NCI-H2081 treated with DMSO at 0.1 percent for 48 hours (cell line): Measurements from ENCODE around the gene NRXN3.

Source experiments
- DNase-seq: peaks from one replicate; lab custom pipeline; 2025; lab: John Stamatoyannopoulos, UW

Gene NRXN3

GRCh38 chr14:79829405-79830166, 1659.4 kb downstream of the NRXN3 start:
- no peak for DNase-seq

- no peak for DNase-seq
Observed at GRCh38 chr14:79831195-79831892, 1661.2 kb downstream of the NRXN3 start.

- no peak for DNase-seq
Observed at GRCh38 chr14:79833781-79834180, 1663.6 kb downstream of the NRXN3 start.

- no peak for DNase-seq
Observed at GRCh38 chr14:79834868-79835267, 1664.7 kb downstream of the NRXN3 start.

- DNase-seq: no peak
Observed at GRCh38 chr14:79836577-79836976, 1666.4 kb downstream of the NRXN3 start.

GRCh38 chr14:79837699-79838098, 1667.5 kb downstream of the NRXN3 start:
- no peak for DNase-seq

GRCh38 chr14:79840103-79840502, 1669.9 kb downstream of the NRXN3 start:
- no peak for DNase-seq

- DNase-seq: no peak
Observed at GRCh38 chr14:79840831-79841230, 1670.7 kb downstream of the NRXN3 start.

- no peak for DNase-seq
Observed at GRCh38 chr14:79841433-79841832, 1671.3 kb downstream of the NRXN3 start.

GRCh38 chr14:79842270-79842669, 1672.1 kb downstream of the NRXN3 start:
- DNase-seq: no peak

GRCh38 chr14:79852950-79853744, 1683.0 kb downstream of the NRXN3 start:
- no peak for DNase-seq

- DNase-seq: no peak
Observed at GRCh38 chr14:79855789-79856188, 1685.6 kb downstream of the NRXN3 start.

- DNase-seq: no peak
Observed at GRCh38 chr14:79856381-79856780, 1686.2 kb downstream of the NRXN3 start.

GRCh38 chr14:79861111-79861510, 1690.9 kb downstream of the NRXN3 start:
- no peak for DNase-seq

GRCh38 chr14:79862045-79862444, 1691.9 kb downstream of the NRXN3 start:
- DNase-seq: no peak

- no peak for DNase-seq
Observed at GRCh38 chr14:79871136-79871535, 1701.0 kb downstream of the NRXN3 start.

GRCh38 chr14:79878229-79878628, 1708.1 kb downstream of the NRXN3 start:
- no peak for DNase-seq

GRCh38 chr14:79878785-79879184, 1708.6 kb downstream of the NRXN3 start:
- no peak for DNase-seq

GRCh38 chr14:79881299-79881698, 1711.1 kb downstream of the NRXN3 start:
- no peak for DNase-seq

GRCh38 chr14:79890527-79890926, 1720.4 kb downstream of the NRXN3 start:
- no peak for DNase-seq

GRCh38 chr14:79896009-79896408, 1725.8 kb downstream of the NRXN3 start:
- no peak for DNase-seq

- no peak for DNase-seq
Observed at GRCh38 chr14:79899610-79900009, 1729.4 kb downstream of the NRXN3 start.

GRCh38 chr14:79904497-79904896, 1734.3 kb downstream of the NRXN3 start:
- no peak for DNase-seq
